Suprapubic skin (tissue), 4 donors: ENCODE measurements around the gene MAST4. TPM values are rescaled to one million over a fixed set of nuclear protein-coding genes. Genes with fewer than 3 reads are reported as not detected.

Experiments used
- DNase-seq, 2 donors: peaks; one replicate each; pipeline ENCODE4 v3.0.0-alpha.2; 2019; ENCODE audit warnings: low spot score in 2 of 2
- H3K27ac ChIP-seq: fragments of 200-600 bp; sonication (generic); one replicate; pipeline ENCODE4 v1.5.1; 2019
- H3K27me3 ChIP-seq: fragments of 200-600 bp; sonication (generic); one replicate; pipeline ENCODE4 v1.5.1; 2019
- H3K36me3 ChIP-seq: fragments of 200-600 bp; sonication (generic); one replicate; pipeline ENCODE4 v1.5.1; 2019
- H3K4me1 ChIP-seq: fragments of 200-600 bp; sonication (generic); one replicate; pipeline ENCODE4 v1.5.1; 2019
- H3K4me3 ChIP-seq: fragments of 200-600 bp; sonication (generic); one replicate; pipeline ENCODE4 v1.5.1; 2019; ENCODE audit warnings: mild to moderate bottlenecking
- H3K9me3 ChIP-seq: fragments of 200-600 bp; sonication (generic); one replicate; pipeline ENCODE4 v1.5.1; 2019
- CTCF ChIP-seq, 2 donors: fragments of 200-600 bp in 1 of 2; fragments of 450-650 bp in 1 of 2; sonication (generic) in 1 of 2; IDR thresholded peaks; one replicate each; pipeline ENCODE4 v1.5.1; 2016 to 2019; ENCODE audit warnings: antibody characterized with exemption in 2 of 2, mild to moderate bottlenecking in 1 of 2, moderate library complexity in 1 of 2
- EP300 ChIP-seq: sonication (generic); formaldehyde crosslinking; IDR thresholded peaks from one replicate; pipeline ENCODE4 v1.6.1; 2017; ENCODE audit warnings: antibody characterized with exemption
- POLR2A ChIP-seq, 2 donors: fragments of 450-650 bp; IDR thresholded peaks; one replicate each; pipeline ENCODE4 v1.6.1; 2017; ENCODE audit warnings: antibody characterized with exemption in 2 of 2, mild to moderate bottlenecking in 2 of 2, moderate library complexity in 2 of 2
- POLR2AphosphoS5 ChIP-seq, 3 donors: sonication (generic); formaldehyde crosslinking; IDR thresholded peaks; one replicate each; pipeline ENCODE4 v1.6.1; 2017; ENCODE audit warnings: antibody characterized with exemption in 3 of 3
- WGBS: methylation state at CpG from one replicate; pipeline ENCODE4 v1.1.5; 2018; 5-methylcytosine and 5-hydroxymethylcytosine counted together
- total RNA-seq, 4 donors: library from RNA; depleted of rRNA; stranded (reverse); fragments of >200 nt; gene quantifications; one replicate each; pipeline ENCODE4 v1.1.0, GENCODE V29; 2016

Gene MAST4
- total RNA-seq, 4 donors from 2014 or later = 79.2 to 144 (median 98.1) TPM

- H3K9me3 ChIP-seq = no peaks in the 10 kb centered on the region
- H3K27me3 ChIP-seq = no peaks in the 10 kb centered on the region
- no peak overlapping the region for H3K4me3 ChIP-seq
- H3K27ac ChIP-seq = peak overlapping the region; percentile 77
- H3K36me3 ChIP-seq = no peaks in the 10 kb centered on the region
- DNase-seq = no peak
- no peak for TF ChIP-seq CTCF (IDR thresholded peaks at IDR 0.05)
- no peak for TF ChIP-seq POLR2AphosphoS5 (IDR thresholded peaks at IDR 0.05)
- 94% methylated on average over 5 of the region's 5 CpGs for WGBS
- peaks cover 59% of the 10 kb centered on the region for H3K4me1 ChIP-seq
Measured at GRCh38 chr5:67014191-67014590, 418.0 kb downstream of the MAST4 start.

- no peak for DNase-seq
- peak overlapping the region; percentile 40 for H3K4me3 ChIP-seq
- H3K36me3 ChIP-seq = no peaks in the 10 kb centered on the region
- peaks cover 65% of the 10 kb centered on the region for H3K4me1 ChIP-seq
- no peak for TF ChIP-seq POLR2AphosphoS5 (IDR thresholded peaks at IDR 0.05)
- TF ChIP-seq POLR2A (IDR thresholded peaks at IDR 0.05) = no peak
- TF ChIP-seq EP300 = no peak
- no peak for TF ChIP-seq CTCF (IDR thresholded peaks at IDR 0.05)
- H3K27me3 ChIP-seq = no peaks in the 10 kb centered on the region
- H3K9me3 ChIP-seq = no peaks in the 10 kb centered on the region
- H3K27ac ChIP-seq = peak overlapping the region; percentile 77
- WGBS = 18% methylated on average over 3 of the region's 3 CpGs
Measured at GRCh38 chr5:67014957-67015400, 418.8 kb downstream of the MAST4 start.

- no peak for TF ChIP-seq CTCF (IDR thresholded peaks at IDR 0.05)
- no peak for TF ChIP-seq POLR2AphosphoS5 (IDR thresholded peaks at IDR 0.05)
- no peak for TF ChIP-seq EP300
- DNase-seq = no peak
- no peaks in the 10 kb centered on the region for H3K36me3 ChIP-seq
- peaks cover 68% of the 10 kb centered on the region for H3K4me1 ChIP-seq
- peak overlapping the region; percentile 40 for H3K4me3 ChIP-seq
- H3K27me3 ChIP-seq = no peaks in the 10 kb centered on the region
- 16% methylated on average over 8 of the region's 8 CpGs for WGBS
- peak overlapping the region; percentile 77 for H3K27ac ChIP-seq
- H3K9me3 ChIP-seq = no peaks in the 10 kb centered on the region
Measured at GRCh38 chr5:67015541-67016191, 419.5 kb downstream of the MAST4 start.

GRCh38 chr5:67019065-67019845 lies 423.1 kb downstream of the MAST4 start:
- WGBS = 77% methylated on average over 7 of the region's 7 CpGs
- Histone ChIP-seq H3K9me3 (no peaks in the 10 kb centered on the region), H3K27ac (no peak overlapping the region), H3K27me3 (no peaks in the 10 kb centered on the region), H3K4me1 (peaks cover 56% of the 10 kb centered on the region), H3K4me3 (no peak overlapping the region), H3K36me3 (no peaks in the 10 kb centered on the region)
- TF ChIP-seq POLR2AphosphoS5 (IDR thresholded peaks at IDR 0.05) (no peak), EP300 (no peak), CTCF (IDR thresholded peaks at IDR 0.05) (no peak), POLR2A (IDR thresholded peaks at IDR 0.05) (no peak)
- no peak for DNase-seq

GRCh38 chr5:67020096-67020615 lies 424.0 kb downstream of the MAST4 start:
- peaks cover 47% of the 10 kb centered on the region for H3K4me1 ChIP-seq
- TF ChIP-seq EP300 (no peak), CTCF (IDR thresholded peaks at IDR 0.05) (no peak), POLR2AphosphoS5 (IDR thresholded peaks at IDR 0.05) (no peak), POLR2A (IDR thresholded peaks at IDR 0.05) (no peak)
- H3K4me3 ChIP-seq = no peak overlapping the region
- WGBS = 92% methylated on average over 3 of the region's 3 CpGs
- no peak for DNase-seq
- H3K36me3 ChIP-seq = no peaks in the 10 kb centered on the region
- H3K27ac ChIP-seq = no peak overlapping the region
- no peaks in the 10 kb centered on the region for H3K27me3 ChIP-seq
- H3K9me3 ChIP-seq = no peaks in the 10 kb centered on the region
